Tibial nerve (tissue), 4 donors: ENCODE data around the gene ARL4C. TPM values are rescaled to one million over a fixed set of nuclear protein-coding genes. Genes with fewer than 3 reads are reported as not detected.

Source experiments
- DNase-seq, 2 donors: peaks; one replicate each; pipeline ENCODE4 v3.0.0-alpha.2; 2019; ENCODE audit warnings: low spot score in 2 of 2
- H3K27ac ChIP-seq, 4 donors: fragments of 200-600 bp; sonication (generic) in 3 of 4; one replicate each; pipeline ENCODE4 v1.5.1; 2017 to 2019; ENCODE audit warnings: mild to moderate bottlenecking in 1 of 4
- H3K27me3 ChIP-seq, 2 donors: fragments of 200-600 bp; sonication (generic) in 1 of 2; one replicate each; pipeline versions ENCODE4 v1.5.1 to v1.6.0; 2017 to 2019
- H3K36me3 ChIP-seq, 3 donors: fragments of 200-600 bp; sonication (generic); one replicate each; pipeline ENCODE4 v1.5.1; 2018 to 2019
- H3K4me1 ChIP-seq, 4 donors: fragments of 200-600 bp; sonication (generic) in 3 of 4; one replicate each; pipeline ENCODE4 v1.5.1; 2017 to 2019
- H3K4me3 ChIP-seq, 4 donors: fragments of 200-600 bp; sonication (generic) in 3 of 4; one replicate each; pipeline ENCODE4 v1.5.1; 2017 to 2019; ENCODE audit warnings: mild to moderate bottlenecking in 1 of 4, moderate library complexity in 1 of 4
- H3K9me3 ChIP-seq, 4 donors: fragments of 200-600 bp; sonication (generic) in 3 of 4; one replicate each; pipeline ENCODE4 v1.5.1; 2017 to 2019
- EP300 ChIP-seq, 2 donors: sonication (generic); formaldehyde crosslinking; IDR thresholded peaks; one replicate each; pipeline ENCODE4 v1.6.1; 2017; ENCODE audit warnings: antibody characterized with exemption in 2 of 2, mild to moderate bottlenecking in 1 of 2
- POLR2A ChIP-seq, 2 donors: fragments of 450-650 bp; IDR thresholded peaks; one replicate each; pipeline ENCODE4 v1.6.1; 2017; ENCODE audit warnings: antibody characterized with exemption in 2 of 2, mild to moderate bottlenecking in 2 of 2, moderate library complexity in 2 of 2
- WGBS, 2 donors: methylation state at CpG; one replicate each; pipeline ENCODE4 v1.1.5; 2018; 5-methylcytosine and 5-hydroxymethylcytosine counted together
- total RNA-seq, 4 donors: library from RNA; depleted of rRNA; stranded (reverse); fragments of >200 nt; gene quantifications; one replicate each; pipeline ENCODE4 v1.1.0, GENCODE V29; 2016
- TF ChIP-seq, protein P1 (sequence below), 5 experiments: fragments of 200-600 bp in 3 of 5; fragments of 450-650 bp in 2 of 5; sonication (generic) in 3 of 5; IDR thresholded peaks; one replicate each; pipeline ENCODE4 v1.5.1; 2016 to 2019; ENCODE audit warnings: antibody characterized with exemption in 5 of 5, mild to moderate bottlenecking in 3 of 5, moderate library complexity in 2 of 5

The ARL4C gene
- total RNA-seq, 4 donors from 2014 or later = 5.5 to 13.3 (median 10.8) TPM

DNA sequence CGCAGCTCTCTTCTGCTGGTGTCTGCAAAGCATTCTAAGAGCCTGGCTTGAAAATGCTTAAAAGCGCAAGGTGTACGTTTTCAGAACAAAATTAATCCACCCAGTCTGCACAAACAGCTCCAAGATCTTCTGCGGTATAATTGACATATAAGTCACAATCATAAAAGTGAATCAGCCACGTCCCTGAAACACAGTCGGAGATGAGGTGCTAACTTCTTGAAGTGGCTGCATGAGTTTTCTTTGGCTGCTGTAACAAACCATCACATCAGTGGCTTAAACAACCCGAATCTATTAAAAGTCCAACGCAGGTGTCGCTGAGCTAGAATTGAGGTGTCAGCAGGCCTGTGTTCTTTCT lies 32.6 kb downstream of the ARL4C start:
- H3K27me3 ChIP-seq = no peaks in the 10 kb centered on the region
- H3K4me3 ChIP-seq = no peak overlapping the region
- H3K4me1 ChIP-seq = no peaks in the 10 kb centered on the region
- WGBS, 2 donors = 82 to 83% methylated on average over 9 of the region's 9 CpGs
- no peak for TF ChIP-seq POLR2A (IDR thresholded peaks at IDR 0.05)
- TF ChIP-seq, protein P1, sequence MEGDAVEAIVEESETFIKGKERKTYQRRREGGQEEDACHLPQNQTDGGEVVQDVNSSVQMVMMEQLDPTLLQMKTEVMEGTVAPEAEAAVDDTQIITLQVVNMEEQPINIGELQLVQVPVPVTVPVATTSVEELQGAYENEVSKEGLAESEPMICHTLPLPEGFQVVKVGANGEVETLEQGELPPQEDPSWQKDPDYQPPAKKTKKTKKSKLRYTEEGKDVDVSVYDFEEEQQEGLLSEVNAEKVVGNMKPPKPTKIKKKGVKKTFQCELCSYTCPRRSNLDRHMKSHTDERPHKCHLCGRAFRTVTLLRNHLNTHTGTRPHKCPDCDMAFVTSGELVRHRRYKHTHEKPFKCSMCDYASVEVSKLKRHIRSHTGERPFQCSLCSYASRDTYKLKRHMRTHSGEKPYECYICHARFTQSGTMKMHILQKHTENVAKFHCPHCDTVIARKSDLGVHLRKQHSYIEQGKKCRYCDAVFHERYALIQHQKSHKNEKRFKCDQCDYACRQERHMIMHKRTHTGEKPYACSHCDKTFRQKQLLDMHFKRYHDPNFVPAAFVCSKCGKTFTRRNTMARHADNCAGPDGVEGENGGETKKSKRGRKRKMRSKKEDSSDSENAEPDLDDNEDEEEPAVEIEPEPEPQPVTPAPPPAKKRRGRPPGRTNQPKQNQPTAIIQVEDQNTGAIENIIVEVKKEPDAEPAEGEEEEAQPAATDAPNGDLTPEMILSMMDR (IDR thresholded peaks at IDR 0.05) = no peak
- TF ChIP-seq EP300 (IDR thresholded peaks at IDR 0.05) = no peak
- no peaks in the 10 kb centered on the region for H3K36me3 ChIP-seq
- no peaks in the 10 kb centered on the region for H3K9me3 ChIP-seq
- DNase-seq = no peak
- no peak overlapping the region for H3K27ac ChIP-seq

- Histone ChIP-seq H3K36me3 (no peaks in the 10 kb centered on the region), H3K27ac (peak overlapping the region in 1 of 4 donors; percentile 34)
- TF ChIP-seq, protein P1 (IDR thresholded peaks at IDR 0.05) = no peak
- TF ChIP-seq EP300 (IDR thresholded peaks at IDR 0.05) = no peak
- no peak for TF ChIP-seq POLR2A (IDR thresholded peaks at IDR 0.05)
These were observed 33.1 kb downstream of the ARL4C start for GRCh38 chr2:234463626-234464290.

GRCh38 chr2:234462218-234462992 lies 34.5 kb downstream of the ARL4C start:
- Histone ChIP-seq H3K4me1 (no peaks in the 10 kb centered on the region), H3K27ac (no peak overlapping the region), H3K27me3 (no peaks in the 10 kb centered on the region), H3K36me3 (no peaks in the 10 kb centered on the region), H3K9me3 (peaks cover 0 to 12% (median 0%) of the 10 kb centered on the region in 4 donors), H3K4me3 (no peak overlapping the region)
- TF ChIP-seq POLR2A (IDR thresholded peaks at IDR 0.05) = no peak
- no peak for TF ChIP-seq EP300 (IDR thresholded peaks at IDR 0.05)
- TF ChIP-seq, protein P1 (IDR thresholded peaks at IDR 0.05) = no peak
- no peak for DNase-seq
- WGBS, 2 donors = 84 to 88% methylated on average over 10 of the region's 10 CpGs

More at GRCh38 chr2:234463626-234464290, 33.1 kb downstream of the ARL4C start:
- no peak for DNase-seq
- H3K9me3 ChIP-seq = no peaks in the 10 kb centered on the region
- H3K27me3 ChIP-seq = no peaks in the 10 kb centered on the region
- no peak overlapping the region for H3K4me3 ChIP-seq
- WGBS, 2 donors = 85 to 86% methylated on average over 17 of the region's 17 CpGs
- no peaks in the 10 kb centered on the region for H3K4me1 ChIP-seq

- Histone ChIP-seq H3K27ac (no peak overlapping the region), H3K9me3 (peaks cover 0 to 14% (median 0%) of the 10 kb centered on the region in 4 donors), H3K4me1 (no peaks in the 10 kb centered on the region), H3K36me3 (no peaks in the 10 kb centered on the region), H3K4me3 (no peak overlapping the region), H3K27me3 (no peaks in the 10 kb centered on the region)
- TF ChIP-seq EP300 (IDR thresholded peaks at IDR 0.05) (no peak), POLR2A (IDR thresholded peaks at IDR 0.05) (no peak)
- TF ChIP-seq, protein P1 (IDR thresholded peaks at IDR 0.05) = no peak
- DNase-seq = no peak
- WGBS, 2 donors = 65 to 70% methylated on average over 6 of the region's 6 CpGs
These were observed 37.4 kb downstream of the ARL4C start for GRCh38 chr2:234459401-234460009.

GRCh38 chr2:234458466-234458865 lies 38.4 kb downstream of the ARL4C start:
- H3K4me1 ChIP-seq = no peaks in the 10 kb centered on the region
- no peak for DNase-seq
- no peaks in the 10 kb centered on the region for H3K36me3 ChIP-seq
- no peak overlapping the region for H3K4me3 ChIP-seq
- no peaks in the 10 kb centered on the region for H3K27me3 ChIP-seq
- no peak overlapping the region for H3K27ac ChIP-seq
- TF ChIP-seq EP300 (IDR thresholded peaks at IDR 0.05) (no peak), POLR2A (IDR thresholded peaks at IDR 0.05) (no peak)
- TF ChIP-seq, protein P1 (IDR thresholded peaks at IDR 0.05) = no peak
- WGBS, 2 donors = 72 to 84% methylated on average over 4 of the region's 4 CpGs
- peaks cover 0 to 14% (median 0%) of the 10 kb centered on the region in 4 donors for H3K9me3 ChIP-seq
